ENCODE results near the gene NUDT16L1. TPM values are rescaled to one million over a fixed set of nuclear protein-coding genes. Genes with fewer than 3 reads are reported as not detected.

The NUDT16L1 gene
- total RNA-seq, 1 donor from 2014 or later = 21.2 TPM

GRCh38 chr16:4693956-4694641 lies 737 bp downstream of the NUDT16L1 start:
- DNase-seq (ENCODE audit: low read depth, low spot score) = no peak

DNA sequence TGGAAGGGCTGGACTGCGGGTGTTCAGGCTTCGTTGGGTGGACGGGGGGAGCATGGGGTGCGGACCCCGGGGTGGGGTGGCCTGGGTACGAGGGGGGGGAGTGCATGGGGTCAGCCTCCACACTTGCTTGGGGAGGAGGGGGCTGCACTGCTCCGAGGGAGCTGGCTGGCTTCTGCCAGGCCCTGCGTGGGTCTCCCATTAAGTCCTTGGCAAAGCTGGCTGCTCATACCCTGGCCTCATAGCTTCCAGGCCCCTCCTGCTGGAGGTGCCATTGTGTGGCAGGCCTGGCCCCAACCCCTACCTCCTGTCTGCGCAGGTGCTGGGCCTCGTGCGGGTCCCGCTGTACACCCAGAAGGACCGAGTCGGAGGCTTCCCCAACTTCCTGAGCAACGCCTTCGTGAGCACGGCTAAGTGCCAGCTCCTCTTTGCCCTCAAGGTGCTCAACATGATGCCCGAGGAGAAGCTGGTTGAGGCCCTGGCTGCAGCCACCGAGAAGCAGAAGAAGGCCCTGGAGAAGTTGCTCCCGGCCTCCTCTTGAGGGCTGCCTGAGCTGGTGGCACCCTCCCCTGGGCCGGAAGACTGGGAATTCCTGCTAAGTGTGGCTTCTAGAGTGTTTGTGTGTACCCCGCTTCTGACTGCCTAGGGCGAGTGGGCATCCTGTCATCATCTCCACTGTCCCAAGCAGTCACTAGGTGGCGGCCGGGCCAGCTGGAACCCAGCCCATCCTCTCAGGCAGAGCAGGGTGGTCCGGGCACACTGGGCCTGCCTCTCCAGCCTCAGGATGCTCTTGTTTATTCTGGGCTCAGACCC lies 1.5 kb downstream of the NUDT16L1 start:
- DNase-seq (ENCODE audit: low read depth, low spot score) = no peak

- no peak for DNase-seq (ENCODE audit: low read depth, low spot score)
These were observed 2.3 kb downstream of the NUDT16L1 start for GRCh38 chr16:4695473-4696171.

DNA sequence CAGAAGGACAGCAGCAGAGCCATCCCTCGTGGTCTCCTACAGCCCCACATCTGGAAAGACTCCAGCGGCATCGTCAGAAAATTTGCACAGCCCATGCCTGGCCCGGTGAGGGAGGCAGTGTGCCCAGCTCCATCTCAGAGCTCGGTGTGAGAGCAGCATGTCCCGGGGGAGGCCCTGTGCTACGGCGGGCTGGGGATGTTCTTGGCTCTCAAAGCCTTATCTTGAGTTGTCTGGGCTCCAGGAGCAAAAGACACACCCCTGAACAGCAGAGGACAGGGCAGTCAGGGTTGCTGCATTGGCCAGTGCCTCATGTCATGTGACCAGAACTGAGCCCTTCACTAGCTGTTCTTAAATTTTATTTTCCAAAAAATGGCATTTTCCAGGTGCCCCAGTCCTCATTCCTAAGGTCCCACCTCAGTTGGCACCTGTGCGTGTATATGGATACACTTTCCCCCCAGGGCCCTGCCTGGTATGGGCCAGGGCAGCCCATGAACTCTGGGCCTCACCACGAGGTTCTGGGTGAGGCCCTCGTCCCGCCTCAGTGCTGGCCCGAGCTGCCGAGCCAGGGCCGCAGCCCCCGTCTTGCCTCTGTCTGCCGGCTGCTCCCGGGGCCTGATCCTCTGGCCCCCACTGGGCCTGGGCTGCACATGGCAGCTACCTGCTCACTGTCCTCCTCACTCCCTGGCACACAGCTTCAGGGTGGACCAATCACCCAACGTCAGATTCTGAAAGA lies 3.0 kb downstream of the NUDT16L1 start:
- DNase-seq (ENCODE audit: low read depth, low spot score) = no peak

- DNase-seq (ENCODE audit: low read depth, low spot score) = no peak
These were observed 3.8 kb downstream of the NUDT16L1 start for GRCh38 chr16:4696905-4697847.

- no peak for DNase-seq (ENCODE audit: low read depth, low spot score)
These were observed 4.5 kb downstream of the NUDT16L1 start for GRCh38 chr16:4697848-4698291.

DNA sequence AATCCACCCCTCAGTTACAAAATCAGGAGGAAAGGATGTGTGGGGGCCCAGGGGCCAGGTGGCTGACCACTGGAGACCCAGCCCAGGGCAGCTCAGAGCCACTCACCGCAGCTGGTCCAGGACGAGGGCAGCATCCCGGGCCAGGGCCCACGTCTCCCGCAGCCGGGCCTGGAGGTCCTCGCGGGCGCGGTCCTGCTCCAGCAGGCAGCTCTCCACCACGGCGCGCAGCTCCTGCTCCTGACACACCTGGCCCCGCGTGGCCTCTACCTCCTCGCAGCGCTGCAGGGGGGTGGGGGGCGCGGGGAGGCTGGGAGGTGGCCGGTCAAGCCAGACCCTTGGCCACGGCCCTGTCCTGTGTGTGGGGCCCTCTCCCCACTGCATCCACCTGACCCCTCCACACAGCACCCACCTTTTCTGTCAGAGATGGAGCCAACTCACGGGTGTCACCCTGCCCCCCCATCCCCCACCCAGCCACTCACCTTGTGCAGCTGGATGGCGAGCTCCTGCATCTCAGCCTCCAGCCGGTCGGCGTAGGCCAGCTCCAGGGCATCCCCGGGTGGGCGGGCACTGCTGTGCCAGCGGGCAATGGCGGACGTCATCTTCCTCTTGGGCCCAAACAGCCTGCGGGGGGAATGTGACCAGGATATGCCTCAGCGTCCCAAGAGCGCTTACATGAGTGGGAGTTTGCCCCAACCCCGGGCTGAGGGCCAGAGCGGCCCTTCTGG lies 5.1 kb downstream of the NUDT16L1 start:
- no peak for DNase-seq (ENCODE audit: low read depth, low spot score)

DNA sequence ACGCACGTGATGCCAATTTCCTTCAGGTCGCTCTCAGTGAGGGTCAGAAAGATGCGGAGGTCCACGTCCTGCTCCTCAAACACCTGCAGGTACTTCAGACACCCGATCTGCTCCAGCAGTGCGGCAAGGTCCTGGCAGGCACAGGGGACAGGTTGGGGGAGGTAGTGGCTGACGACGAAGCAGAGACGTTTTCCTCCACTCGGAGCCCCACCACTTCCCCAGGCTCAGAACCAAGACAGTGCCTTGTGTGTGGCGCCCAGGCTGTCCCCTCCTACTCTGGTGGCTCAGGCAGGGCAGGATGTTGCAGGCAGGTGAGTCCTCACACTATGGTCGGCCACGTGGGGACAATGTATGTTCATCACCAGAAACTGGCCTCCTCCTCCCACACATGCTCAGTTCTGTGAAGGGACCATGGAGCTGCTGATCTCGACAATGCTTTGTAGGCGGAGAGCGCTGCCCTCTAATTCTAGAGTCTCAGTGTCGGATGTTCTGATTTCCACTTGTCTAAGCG lies 5.7 kb downstream of the NUDT16L1 start:
- no peak for DNase-seq (ENCODE audit: low read depth, low spot score)

DNA sequence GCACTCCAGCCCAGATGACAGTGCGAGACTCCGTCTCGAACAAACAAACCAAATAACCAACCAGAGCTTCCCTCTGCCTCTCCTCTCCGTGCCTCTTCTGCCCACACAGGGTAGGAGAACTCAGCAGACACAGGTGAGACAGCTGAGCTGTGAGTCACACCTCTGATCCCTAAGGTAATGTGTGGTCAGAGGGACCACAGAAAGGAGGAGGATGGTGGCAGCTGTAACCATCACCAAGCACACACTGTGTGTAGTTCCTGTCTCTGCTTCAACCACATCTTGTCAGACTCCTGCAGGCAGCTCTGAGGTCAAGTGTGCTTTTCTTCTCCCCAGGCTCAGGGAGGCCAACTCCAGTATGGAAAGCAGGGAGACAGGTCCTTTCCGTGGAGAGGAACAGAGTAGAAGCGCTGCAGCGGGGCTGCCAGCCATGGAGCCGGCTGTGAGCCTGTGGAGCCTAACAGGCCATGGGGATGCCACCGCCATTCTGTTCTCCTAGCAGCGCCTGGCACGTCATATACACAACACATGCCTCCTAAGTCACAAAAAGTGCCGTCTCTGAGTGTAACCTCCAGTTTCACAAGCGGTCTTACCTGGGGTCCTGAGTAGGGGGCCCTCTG lies 7.1 kb downstream of the NUDT16L1 start:
- no peak for DNase-seq (ENCODE audit: low read depth, low spot score)

- DNase-seq (ENCODE audit: low read depth, low spot score) = no peak
These were observed 7.8 kb downstream of the NUDT16L1 start for GRCh38 chr16:4700997-4701743.

- no peak for DNase-seq (ENCODE audit: low read depth, low spot score)
These were observed 8.6 kb downstream of the NUDT16L1 start for GRCh38 chr16:4701791-4702465.

- no peak for DNase-seq (ENCODE audit: low read depth, low spot score)
These were observed 9.1 kb downstream of the NUDT16L1 start for GRCh38 chr16:4702466-4702808.

DNA sequence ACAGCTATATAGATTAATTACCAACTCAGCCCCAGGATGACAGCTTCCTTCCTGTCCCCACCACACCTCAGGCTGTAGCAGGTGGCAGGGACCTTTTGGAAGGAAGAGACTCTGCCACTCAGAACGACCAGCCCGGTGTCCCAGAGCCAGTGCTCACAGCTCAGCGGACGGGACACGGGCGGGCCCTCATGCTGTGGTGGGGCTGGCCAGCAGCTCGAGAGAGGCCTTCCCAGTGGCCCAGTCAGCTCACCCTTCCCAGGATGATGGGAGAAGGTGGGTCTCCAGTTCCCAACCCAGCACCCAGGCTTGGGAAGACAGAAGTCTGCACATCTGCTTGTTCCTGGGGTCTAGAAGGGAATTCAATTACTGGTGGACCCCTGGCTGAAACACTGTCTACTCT lies 10.5 kb downstream of the NUDT16L1 start:
- DNase-seq (ENCODE audit: low read depth, low spot score) = no peak

DNA sequence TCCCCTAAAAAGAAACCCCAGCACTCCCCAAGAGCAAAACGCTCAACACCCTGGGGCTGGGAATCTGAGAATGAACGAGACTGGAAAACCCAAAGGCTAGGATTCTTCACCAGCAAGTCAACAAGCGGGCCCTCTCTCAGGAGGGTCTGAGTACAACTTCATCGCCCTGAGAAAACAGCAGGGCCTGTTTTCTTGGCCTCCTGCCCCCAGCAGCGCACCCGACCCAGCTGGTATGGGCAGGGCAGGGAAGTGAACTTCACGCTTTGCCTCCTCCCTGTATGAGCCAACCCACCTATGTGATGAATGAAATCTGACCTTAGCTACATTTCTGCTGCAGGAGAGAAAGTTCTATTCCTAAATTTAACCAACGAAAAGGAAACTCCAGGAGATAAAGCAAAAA lies 11.1 kb downstream of the NUDT16L1 start:
- no peak for DNase-seq (ENCODE audit: low read depth, low spot score)

DNA sequence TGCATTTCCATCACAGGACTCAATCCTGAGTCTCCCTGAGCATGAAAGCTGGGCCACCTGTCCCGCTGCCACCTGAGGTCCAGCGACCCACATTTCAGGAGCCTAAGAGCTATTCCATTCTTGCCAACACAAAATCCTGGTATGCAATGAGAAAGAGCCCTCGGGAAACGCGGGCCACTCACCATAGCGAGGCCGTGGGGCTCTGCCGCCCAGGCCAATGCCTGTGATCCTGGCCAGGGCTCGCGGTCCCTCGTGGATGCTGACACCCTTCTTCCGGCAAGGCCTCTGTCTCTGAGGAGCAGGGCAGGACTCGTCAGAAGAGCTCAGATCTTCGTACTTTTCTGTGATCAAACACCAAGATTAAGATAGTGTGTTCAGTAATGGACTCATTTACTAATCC lies 11.6 kb downstream of the NUDT16L1 start:
- no peak for DNase-seq (ENCODE audit: low read depth, low spot score)

GRCh38 chr16:4706871-4707270 lies 13.5 kb downstream of the NUDT16L1 start:
- no peak for DNase-seq (ENCODE audit: low read depth, low spot score)

DNA sequence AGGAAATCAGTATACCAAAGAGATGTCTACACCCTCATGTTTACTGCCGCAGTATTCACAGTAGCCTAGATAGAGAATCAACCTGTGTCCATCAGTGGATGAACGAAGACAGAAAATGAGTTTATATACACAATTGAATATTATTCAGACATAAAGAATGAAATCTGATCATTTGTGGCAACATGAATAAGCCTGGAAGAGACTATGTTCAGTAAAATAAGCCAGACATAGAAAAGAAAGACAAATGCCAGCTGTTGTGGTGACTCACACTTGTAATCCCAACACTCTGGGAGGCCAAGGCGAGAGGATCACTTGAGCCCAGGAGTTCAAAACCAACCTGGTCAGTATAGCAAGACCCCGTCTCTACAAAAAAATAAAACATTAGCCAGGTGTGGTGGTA lies 16.1 kb downstream of the NUDT16L1 start:
- no peak for DNase-seq (ENCODE audit: low read depth, low spot score)
